Endothelial cell of umbilical vein (primary cell): ENCODE data around the gene SPC25.
"Not testable (repeated sequence)": the region's sequence is repeated elsewhere in the genome, so short reads cannot be mapped to it uniquely, and the experiment has no call there.

ENCODE experiments used
- GATA2 ChIP-seq: IDR thresholded peaks from 2 replicates; pipeline ENCODE4 v1.7.0; 2011; ENCODE audit warnings: low read depth, mild to moderate bottlenecking, moderate library complexity, mixed read lengths, low read length; ENCODE audit not compliant: insufficient read length, insufficient read depth
- JUN ChIP-seq: IDR thresholded peaks from 2 replicates; pipeline ENCODE4 v1.6.1; 2011; ENCODE audit warnings: borderline replicate concordance, low read depth; ENCODE audit not compliant: insufficient read length, insufficient read depth
- MYC ChIP-seq: IDR thresholded peaks from one replicate; pipeline ENCODE4 v1.6.1; 2011; ENCODE audit warnings: mild to moderate bottlenecking, low read depth, low read length
- POLR2A ChIP-seq: IDR thresholded peaks from 2 replicates; pipeline ENCODE4 v1.6.1; 2012; ENCODE audit warnings: low read depth, mild to moderate bottlenecking, control low read depth, low read length
- TF ChIP-seq, protein P1 (sequence below): IDR thresholded peaks from 2 replicates; pipeline ENCODE4 v1.6.1; 2011; ENCODE audit not compliant: insufficient read depth, insufficient read length
- TF ChIP-seq, protein P2 (sequence below), 2 donors: IDR thresholded peaks; 1 replicate in 1 of 2; 2 replicates in 1 of 2; pipeline ENCODE4 v1.5.1; 2011; ENCODE audit warnings: low read length in 2 of 2, mild to moderate bottlenecking in 2 of 2, moderate library complexity in 2 of 2, control low read depth in 1 of 2, inconsistent platforms in 1 of 2, low read depth in 1 of 2; ENCODE audit not compliant: insufficient read depth in 1 of 2; ENCODE audit errors: extremely low read depth in 1 of 2

DNA sequence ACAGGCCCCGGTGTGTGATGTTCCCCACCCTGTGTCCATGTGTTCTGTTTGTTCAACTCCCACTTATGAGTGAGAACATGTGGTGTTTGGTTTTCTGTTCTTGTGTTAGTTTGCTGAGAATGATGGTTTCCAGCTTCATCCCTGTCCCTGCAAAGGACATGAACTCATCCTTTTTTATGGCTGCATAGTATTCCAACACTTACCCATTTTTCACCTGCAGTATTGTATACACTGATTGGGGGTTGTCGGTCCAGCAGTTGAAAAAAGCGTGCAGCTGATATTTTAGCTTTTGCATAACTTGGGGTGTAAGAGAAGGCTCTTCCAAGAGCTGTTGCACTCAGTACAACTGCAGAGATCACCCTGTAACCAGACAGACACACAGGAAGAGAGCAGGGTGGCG, 41.9 kb upstream of the SPC25 start:
- TF ChIP-seq, protein P1, sequence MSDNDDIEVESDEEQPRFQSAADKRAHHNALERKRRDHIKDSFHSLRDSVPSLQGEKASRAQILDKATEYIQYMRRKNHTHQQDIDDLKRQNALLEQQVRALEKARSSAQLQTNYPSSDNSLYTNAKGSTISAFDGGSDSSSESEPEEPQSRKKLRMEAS, result not testable (repeated sequence)
- not testable (repeated sequence) for TF ChIP-seq POLR2A, GATA2, MYC, JUN
- TF ChIP-seq, protein P2, sequence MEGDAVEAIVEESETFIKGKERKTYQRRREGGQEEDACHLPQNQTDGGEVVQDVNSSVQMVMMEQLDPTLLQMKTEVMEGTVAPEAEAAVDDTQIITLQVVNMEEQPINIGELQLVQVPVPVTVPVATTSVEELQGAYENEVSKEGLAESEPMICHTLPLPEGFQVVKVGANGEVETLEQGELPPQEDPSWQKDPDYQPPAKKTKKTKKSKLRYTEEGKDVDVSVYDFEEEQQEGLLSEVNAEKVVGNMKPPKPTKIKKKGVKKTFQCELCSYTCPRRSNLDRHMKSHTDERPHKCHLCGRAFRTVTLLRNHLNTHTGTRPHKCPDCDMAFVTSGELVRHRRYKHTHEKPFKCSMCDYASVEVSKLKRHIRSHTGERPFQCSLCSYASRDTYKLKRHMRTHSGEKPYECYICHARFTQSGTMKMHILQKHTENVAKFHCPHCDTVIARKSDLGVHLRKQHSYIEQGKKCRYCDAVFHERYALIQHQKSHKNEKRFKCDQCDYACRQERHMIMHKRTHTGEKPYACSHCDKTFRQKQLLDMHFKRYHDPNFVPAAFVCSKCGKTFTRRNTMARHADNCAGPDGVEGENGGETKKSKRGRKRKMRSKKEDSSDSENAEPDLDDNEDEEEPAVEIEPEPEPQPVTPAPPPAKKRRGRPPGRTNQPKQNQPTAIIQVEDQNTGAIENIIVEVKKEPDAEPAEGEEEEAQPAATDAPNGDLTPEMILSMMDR (IDR thresholded peaks at IDR 0.05; ENCODE audit: extremely low read depth in 1 of 2, insufficient read depth in 1 of 2, low read depth in 1 of 2, low read length in 2 of 2), result not testable (repeated sequence)
